ENCODE measurements around the gene FLT3LG.
"Not testable (repeated sequence)": the region's sequence is repeated elsewhere in the genome, so short reads cannot be mapped to it uniquely, and the experiment has no call there.

The FLT3LG gene

DNA sequence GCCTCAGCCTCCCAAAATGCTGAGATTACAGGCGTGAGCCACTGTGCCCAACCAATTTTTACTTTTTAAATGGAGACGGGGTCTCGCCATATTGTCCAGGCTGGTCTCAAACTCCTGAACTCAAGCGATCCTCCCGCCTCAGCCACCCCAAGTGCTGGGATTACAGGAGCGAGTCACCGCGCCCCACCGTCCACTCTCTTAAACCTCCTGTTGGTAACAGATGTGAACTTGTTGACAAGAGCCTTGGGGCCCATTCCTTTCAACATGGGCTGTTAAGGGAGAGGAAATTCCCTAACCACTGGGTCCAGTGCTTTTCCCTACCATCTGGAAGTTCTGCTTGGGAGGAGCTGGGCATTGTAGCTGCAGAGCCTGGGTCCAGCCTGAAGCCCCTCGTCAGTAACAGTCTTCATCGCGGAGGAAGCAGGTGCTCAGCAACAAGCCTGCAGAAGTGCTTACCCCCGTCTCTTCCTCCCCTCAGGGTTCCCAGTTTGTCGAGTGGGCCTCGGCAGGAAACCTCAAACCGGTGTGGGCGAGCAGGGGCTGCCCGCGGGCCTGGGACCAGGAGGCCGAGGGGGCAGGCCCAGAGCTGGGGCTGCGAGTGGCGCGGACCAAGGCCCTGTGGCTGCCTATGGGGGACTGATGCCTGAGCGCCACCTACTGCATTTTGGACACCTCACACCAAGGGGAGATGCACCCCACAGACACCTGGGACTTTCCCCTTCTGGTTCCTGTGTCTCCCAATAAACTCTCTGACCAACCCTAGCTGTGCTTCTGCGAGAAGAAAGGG, 4.0 kb upstream of the FLT3LG start:
- Histone ChIP-seq H3K4me1 (ENCODE audit: low read length) (peaks cover 18% of the 10 kb centered on the region), H4K20me1 (ENCODE audit: insufficient read depth, low read length) (no peaks in the 10 kb centered on the region), H3K4me2 (ENCODE audit: low read length) (no peak overlapping the region), H3K9me3 (ENCODE audit: insufficient read depth, low read length) (no peaks in the 10 kb centered on the region), H3K9ac (ENCODE audit: low read length) (no peak overlapping the region), H3K79me2 (ENCODE audit: low read length) (no peaks in the 10 kb centered on the region), H3K27ac (ENCODE audit: low read length) (no peak overlapping the region), H3K36me3 (replicated peaks; ENCODE audit: low read depth, low read length) (peaks cover 7% of the 10 kb centered on the region), H2AFZ (ENCODE audit: low read depth, low read length) (no peak overlapping the region), H3K27me3 (ENCODE audit: low read depth, low read length) (no peaks in the 10 kb centered on the region), H3K4me3 (ENCODE audit: low read length) (no peak overlapping the region)
- TF ChIP-seq, protein P1, sequence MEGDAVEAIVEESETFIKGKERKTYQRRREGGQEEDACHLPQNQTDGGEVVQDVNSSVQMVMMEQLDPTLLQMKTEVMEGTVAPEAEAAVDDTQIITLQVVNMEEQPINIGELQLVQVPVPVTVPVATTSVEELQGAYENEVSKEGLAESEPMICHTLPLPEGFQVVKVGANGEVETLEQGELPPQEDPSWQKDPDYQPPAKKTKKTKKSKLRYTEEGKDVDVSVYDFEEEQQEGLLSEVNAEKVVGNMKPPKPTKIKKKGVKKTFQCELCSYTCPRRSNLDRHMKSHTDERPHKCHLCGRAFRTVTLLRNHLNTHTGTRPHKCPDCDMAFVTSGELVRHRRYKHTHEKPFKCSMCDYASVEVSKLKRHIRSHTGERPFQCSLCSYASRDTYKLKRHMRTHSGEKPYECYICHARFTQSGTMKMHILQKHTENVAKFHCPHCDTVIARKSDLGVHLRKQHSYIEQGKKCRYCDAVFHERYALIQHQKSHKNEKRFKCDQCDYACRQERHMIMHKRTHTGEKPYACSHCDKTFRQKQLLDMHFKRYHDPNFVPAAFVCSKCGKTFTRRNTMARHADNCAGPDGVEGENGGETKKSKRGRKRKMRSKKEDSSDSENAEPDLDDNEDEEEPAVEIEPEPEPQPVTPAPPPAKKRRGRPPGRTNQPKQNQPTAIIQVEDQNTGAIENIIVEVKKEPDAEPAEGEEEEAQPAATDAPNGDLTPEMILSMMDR (IDR thresholded peaks at IDR 0.05; ENCODE audit: low read depth, low read length), result peak; percentile 71
- no peak for TF ChIP-seq EZH2phosphoT487 (IDR thresholded peaks at IDR 0.05; ENCODE audit: low read depth)

DNA sequence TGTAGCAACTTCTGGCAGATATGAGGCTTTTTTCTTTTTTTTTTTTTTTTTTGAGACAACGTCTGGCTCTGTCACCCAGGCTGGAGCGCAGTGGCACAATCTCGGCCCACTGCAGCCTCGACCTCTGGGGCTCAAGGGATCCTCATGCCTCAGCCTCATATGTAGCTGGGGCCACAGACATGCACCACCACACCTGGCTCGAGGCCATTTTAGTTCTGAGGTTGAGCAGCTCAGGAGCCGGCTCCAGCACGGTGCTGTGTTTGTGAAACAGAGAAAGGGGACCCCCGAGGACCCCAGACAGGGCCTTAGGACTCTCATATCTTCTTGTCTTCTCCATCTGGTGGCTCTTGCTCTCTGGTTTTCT, 3.4 kb upstream of the FLT3LG start:
- no peaks in the 10 kb centered on the region for H3K79me2 ChIP-seq (ENCODE audit: low read length)
- no peak overlapping the region for H2AFZ ChIP-seq (ENCODE audit: low read depth, low read length)
- no peaks in the 10 kb centered on the region for H3K27me3 ChIP-seq (ENCODE audit: low read depth, low read length)
- H3K4me3 ChIP-seq (ENCODE audit: low read length), result no peak overlapping the region
- no peak overlapping the region for H3K27ac ChIP-seq (ENCODE audit: low read length)
- H3K36me3 ChIP-seq (replicated peaks; ENCODE audit: low read depth, low read length), result peaks cover 7% of the 10 kb centered on the region
- TF ChIP-seq EZH2phosphoT487 (IDR thresholded peaks at IDR 0.05; ENCODE audit: low read depth), result no peak
- TF ChIP-seq, protein P1 (IDR thresholded peaks at IDR 0.05; ENCODE audit: low read depth, low read length), result no peak
- H4K20me1 ChIP-seq (ENCODE audit: insufficient read depth, low read length), result no peaks in the 10 kb centered on the region
- no peak overlapping the region for H3K4me2 ChIP-seq (ENCODE audit: low read length)
- H3K9ac ChIP-seq (ENCODE audit: low read length), result no peak overlapping the region
- peaks cover 18% of the 10 kb centered on the region for H3K4me1 ChIP-seq (ENCODE audit: low read length)
- H3K9me3 ChIP-seq (ENCODE audit: insufficient read depth, low read length), result no peaks in the 10 kb centered on the region

DNA sequence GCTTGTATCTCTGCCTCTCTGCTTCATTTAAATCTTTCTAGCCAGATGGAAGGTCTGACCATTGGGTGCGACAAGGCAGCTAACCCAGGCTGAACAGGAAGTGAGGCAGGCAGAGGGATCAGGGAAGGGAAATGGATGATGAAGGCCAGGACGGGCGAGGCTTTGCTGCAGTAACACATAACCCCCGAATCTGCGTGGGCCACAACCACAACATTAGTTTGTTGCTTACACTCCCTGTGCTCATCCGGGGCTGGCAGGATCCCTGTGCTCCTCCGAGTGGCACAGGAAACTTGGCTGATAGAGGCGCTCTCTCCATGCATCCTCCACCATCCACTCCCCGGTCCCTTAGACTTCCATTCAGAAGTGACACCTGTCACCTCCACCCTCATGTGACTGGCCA, 1.1 kb upstream of the FLT3LG start:
- TF ChIP-seq, protein P1 (IDR thresholded peaks at IDR 0.05; ENCODE audit: low read depth, low read length), result no peak
- no peak for TF ChIP-seq EZH2phosphoT487 (IDR thresholded peaks at IDR 0.05; ENCODE audit: low read depth)

DNA sequence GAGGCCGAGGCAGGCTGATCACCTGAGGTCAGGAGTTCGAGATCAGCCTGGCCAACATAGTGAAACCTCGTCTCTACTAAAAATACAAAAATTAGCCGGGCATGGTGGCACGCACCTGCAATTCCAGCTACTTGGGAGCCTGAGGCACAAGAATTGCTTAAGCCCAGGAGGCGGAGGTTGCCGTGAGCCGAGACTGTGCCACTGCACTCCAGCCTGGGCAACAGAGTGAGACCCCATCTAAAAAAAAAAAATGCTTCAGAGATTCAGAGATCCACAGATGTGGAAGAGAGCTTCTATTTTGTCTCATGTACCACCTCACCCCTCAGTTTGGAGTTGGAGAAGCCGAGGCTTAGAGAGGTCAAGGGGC, 531 bp upstream of the FLT3LG start:
- H3K4me1 ChIP-seq (ENCODE audit: low read length), result peaks cover 18% of the 10 kb centered on the region
- peak overlapping the region; percentile 88 for H3K9ac ChIP-seq (ENCODE audit: low read length)
- not testable (repeated sequence) for H3K27ac ChIP-seq (ENCODE audit: low read length)

More for the DNA sequence above, 1.1 kb upstream of the FLT3LG start:
- peaks cover 18% of the 10 kb centered on the region for H3K4me1 ChIP-seq (ENCODE audit: low read length)
- peaks cover 4% of the 10 kb centered on the region for H3K36me3 ChIP-seq (replicated peaks; ENCODE audit: low read depth, low read length)
- H3K79me2 ChIP-seq (ENCODE audit: low read length), result no peaks in the 10 kb centered on the region
- H3K4me3 ChIP-seq (ENCODE audit: low read length), result no peak overlapping the region
- H4K20me1 ChIP-seq (ENCODE audit: insufficient read depth, low read length), result no peaks in the 10 kb centered on the region
- H3K27ac ChIP-seq (ENCODE audit: low read length), result no peak overlapping the region
- no peak overlapping the region for H2AFZ ChIP-seq (ENCODE audit: low read depth, low read length)
- H3K4me2 ChIP-seq (ENCODE audit: low read length), result no peak overlapping the region
- no peaks in the 10 kb centered on the region for H3K9me3 ChIP-seq (ENCODE audit: insufficient read depth, low read length)
- H3K9ac ChIP-seq (ENCODE audit: low read length), result no peak overlapping the region
- no peaks in the 10 kb centered on the region for H3K27me3 ChIP-seq (ENCODE audit: low read depth, low read length)

More for the DNA sequence above, 531 bp upstream of the FLT3LG start:
- not testable (repeated sequence) for H4K20me1 ChIP-seq (ENCODE audit: insufficient read depth, low read length); H3K9me3 ChIP-seq (ENCODE audit: insufficient read depth, low read length); H3K36me3 ChIP-seq (replicated peaks; ENCODE audit: low read depth, low read length); H3K27me3 ChIP-seq (ENCODE audit: low read depth, low read length); H3K79me2 ChIP-seq (ENCODE audit: low read length)
- peak overlapping the region; percentile 85 for H3K4me2 ChIP-seq (ENCODE audit: low read length)
- peak overlapping the region; percentile 86 for H3K4me3 ChIP-seq (ENCODE audit: low read length)
- peak overlapping the region; percentile 97 for H2AFZ ChIP-seq (ENCODE audit: low read depth, low read length)

Data from OCI-LY3 (cell line).